T-cell (primary cell): ENCODE measurements around the gene RACK1. TPM values are rescaled to one million over a fixed set of nuclear protein-coding genes. Genes with fewer than 3 reads are reported as not detected.

Source experiments
- ATAC-seq, 4 experiments: fragments of 200-7000 bp in 3 of 4; fragments of 150-1000 bp in 1 of 4; cut with Tn5 transposase; replicated peaks in 1 of 4; 1 replicate in 3 of 4; 2 replicates in 1 of 4; pipeline ENCODE4 v1.10.0; 2021; ENCODE audit warnings: moderate library complexity in 3 of 4, mild to moderate bottlenecking in 2 of 4, moderate number of reproducible peaks in 1 of 4
- CTCF ChIA-PET, 2 donors: fragments of 300-600 bp; sonication (Branson Sonifier 250); formaldehyde crosslinking; loops; one replicate each; lab custom pipeline; 2022; ENCODE audit warnings: antibody characterized with exemption in 2 of 2; lab: Charles Lee
- POLR2A ChIA-PET, 2 donors: fragments of 300-600 bp; sonication (Branson Sonifier 250); formaldehyde crosslinking; loops; one replicate each; lab custom pipeline; 2022; ENCODE audit warnings: antibody characterized with exemption in 2 of 2; lab: Charles Lee
- DNase-seq, 35 experiments: peaks; one replicate each; pipeline versions ENCODE4 v3.0.0 to v3.0.0-alpha.2; 2013 to 2023
- H3K27ac ChIP-seq: one replicate; pipeline ENCODE4 v1.5.1; 2013; ENCODE audit warnings: low read length
- H3K27me3 ChIP-seq, 2 experiments: replicated peaks in 1 of 2; 1 replicate in 1 of 2; 2 replicates in 1 of 2; pipeline versions ENCODE4 v1.6.1 to v1.7.0; 2013; ENCODE audit warnings: low read length in 1 of 2, mixed read lengths in 1 of 2; ENCODE audit not compliant: control insufficient read depth in 2 of 2, insufficient read depth in 2 of 2; ENCODE audit errors: extremely low read depth in 1 of 2
- H3K36me3 ChIP-seq, 2 donors: 1 replicate in 1 of 2; 2 replicates in 1 of 2; pipeline versions ENCODE4 v1.6.1 to v1.7.0; 2013; ENCODE audit warnings: low read length in 1 of 2; ENCODE audit not compliant: control insufficient read depth in 2 of 2, insufficient read depth in 1 of 2; ENCODE audit errors: extremely low read depth in 1 of 2
- H3K4me1 ChIP-seq, 2 experiments: 1 replicate in 1 of 2; 2 replicates in 1 of 2; pipeline versions ENCODE4 v1.6.1 to v1.7.0; 2013; ENCODE audit warnings: low read length in 2 of 2, mixed read lengths in 1 of 2; ENCODE audit not compliant: insufficient read depth in 2 of 2, control insufficient read depth in 1 of 2; ENCODE audit errors: extremely low read depth in 1 of 2
- H3K4me3 ChIP-seq, 2 donors: 1 replicate in 1 of 2; 2 replicates in 1 of 2; pipeline versions ENCODE4 v1.5.1 to v1.7.0; 2013; ENCODE audit warnings: mild to moderate bottlenecking in 2 of 2, low read length in 1 of 2, moderate library complexity in 1 of 2; ENCODE audit not compliant: control insufficient read depth in 1 of 2; ENCODE audit errors: extremely low read depth in 1 of 2
- H3K9me3 ChIP-seq: 2 replicates; pipeline ENCODE4 v1.7.0; 2013
- H3K27ac Mint-ChIP-seq, 2 donors: one replicate each; pipeline ENCODE4 v1.8.0; 2020 to 2021; ENCODE audit warnings: mild to moderate bottlenecking in 2 of 2, mixed read lengths in 2 of 2
- H3K27me3 Mint-ChIP-seq, 2 donors: one replicate each; pipeline ENCODE4 v1.8.0; 2021 to 2022; ENCODE audit warnings: mixed read lengths in 2 of 2
- H3K36me3 Mint-ChIP-seq: one replicate; pipeline ENCODE4 v1.8.0; 2021; ENCODE audit warnings: mixed read lengths
- H3K4me1 Mint-ChIP-seq, 3 donors: one replicate each; pipeline ENCODE4 v1.8.0; 2020 to 2022; ENCODE audit warnings: mixed read lengths in 3 of 3, mild to moderate bottlenecking in 1 of 3
- H3K4me3 Mint-ChIP-seq, 3 donors: one replicate each; pipeline ENCODE4 v1.8.0; 2020 to 2022; ENCODE audit warnings: mild to moderate bottlenecking in 3 of 3, mixed read lengths in 3 of 3, moderate library complexity in 3 of 3
- H3K9me3 Mint-ChIP-seq, 3 donors: one replicate each; pipeline ENCODE4 v1.8.0; 2020 to 2022; ENCODE audit warnings: mixed read lengths in 3 of 3
- WGBS: methylation state at CpG from one replicate; pipeline ENCODE4 v1.1.5; 2013; ENCODE audit warnings: missing lambda C conversion rate; ENCODE audit not compliant: insufficient coverage; 5-methylcytosine and 5-hydroxymethylcytosine counted together
- total RNA-seq, 35 experiments: library from RNA in 6 of 35; stranded (reverse) in 6 of 35; fragments of 120-200 nt in 1 of 35; gene quantifications; one replicate each; pipeline versions ENCODE4 v1.2.1 to v1.2.4 and lab custom pipeline; 2013 to 2026

Gene RACK1
- total RNA-seq, 5 donors from 2014 or later (not counting 1 experiment from before 2014, with no cell fraction given), result 2,132 to 2,437 (median 2,230) TPM

GRCh38 chr5:181236471-181236870 is 7.2 kb downstream of the RACK1 start:
- H3K9me3 ChIP-seq, result no peaks in the 10 kb centered on the region
- Mint-ChIP-seq H3K27ac (no peak overlapping the region), H3K4me3 (no peak overlapping the region), H3K9me3 (peaks cover 0 to 2% (median 0%) of the 10 kb centered on the region in 3 donors), H3K27me3 (no peaks in the 10 kb centered on the region), H3K4me1 (peaks cover 17 to 31% (median 23%) of the 10 kb centered on the region in 3 donors), H3K36me3 (peaks cover 53% of the 10 kb centered on the region)
- peaks cover 23 to 98% of the 10 kb centered on the region in 2 donors for H3K36me3 ChIP-seq
- CTCF ChIA-PET, result no interaction called here
- no peak for DNase-seq
- H3K27ac ChIP-seq, result no peak overlapping the region
- H3K27me3 ChIP-seq, result no peaks in the 10 kb centered on the region
- WGBS, result no CpG with 5 or more reads among the region's 6 CpGs
- POLR2A ChIA-PET, result no interaction called here
- no peak for ATAC-seq
- H3K4me3 ChIP-seq, result no peak overlapping the region
- peaks cover 1 to 22% of the 10 kb centered on the region in 2 experiments for H3K4me1 ChIP-seq

DNA sequence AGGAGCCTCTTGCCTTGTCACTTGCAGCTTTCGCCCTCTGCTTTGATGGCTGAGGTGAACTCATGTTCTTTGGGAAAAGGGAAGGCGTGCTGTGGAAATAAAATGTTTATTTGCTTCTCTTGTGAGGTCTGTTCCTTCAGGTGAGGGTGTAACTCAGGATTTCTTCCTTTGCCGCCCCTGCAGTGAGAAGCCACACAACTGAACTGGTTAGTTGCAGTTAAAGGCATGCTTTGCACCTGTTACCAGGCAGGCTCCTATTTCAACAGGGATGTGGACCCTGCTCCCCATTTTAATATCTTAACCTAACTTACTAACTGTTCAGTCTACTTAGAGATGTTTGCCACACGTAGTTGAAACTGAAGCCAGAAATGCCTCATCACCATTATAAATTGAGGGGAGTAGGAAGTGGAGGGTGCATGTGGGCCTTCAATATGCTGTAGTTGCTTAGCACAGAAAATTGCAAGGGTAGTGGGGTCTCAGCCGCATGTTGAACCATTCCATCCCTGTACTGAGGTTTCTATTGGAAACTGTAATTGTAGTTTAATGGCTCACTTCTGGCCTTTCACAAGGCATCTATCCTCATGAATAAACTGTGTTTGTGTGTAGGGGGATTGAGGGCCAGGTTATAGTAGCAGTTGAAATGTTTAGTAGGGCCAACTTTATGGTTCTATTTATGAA is 7.9 kb downstream of the RACK1 start:
- Histone ChIP-seq H3K27me3 (no peaks in the 10 kb centered on the region), H3K9me3 (no peaks in the 10 kb centered on the region), H3K36me3 (peaks cover 22 to 98% of the 10 kb centered on the region in 2 donors), H3K4me3 (no peak overlapping the region), H3K4me1 (peaks cover 0 to 17% of the 10 kb centered on the region in 2 experiments), H3K27ac (no peak overlapping the region)
- ATAC-seq (no peak), DNase-seq (no peak)
- no peak overlapping the region for H3K27ac Mint-ChIP-seq
- no peak overlapping the region for H3K4me3 Mint-ChIP-seq
- H3K36me3 Mint-ChIP-seq, result peaks cover 52% of the 10 kb centered on the region
- peaks cover 11 to 25% (median 17%) of the 10 kb centered on the region in 3 donors for H3K4me1 Mint-ChIP-seq
- CTCF ChIA-PET, result interaction anchor here in 1 of 2 donors (1.5 kb wide), 1 partner anchor 28 kb away, joined by 3 read pairs; no protein-coding TSS in a partner anchor
- 100% methylated on average over 1 of the region's 5 CpGs for WGBS
- POLR2A ChIA-PET, result no interaction called here
- H3K9me3 Mint-ChIP-seq, result peaks cover 0 to 2% (median 0%) of the 10 kb centered on the region in 3 donors
- no peaks in the 10 kb centered on the region for H3K27me3 Mint-ChIP-seq

- Histone ChIP-seq H3K36me3 (peaks cover 23 to 97% of the 10 kb centered on the region in 2 donors), H3K27me3 (no peaks in the 10 kb centered on the region), H3K27ac (no peak overlapping the region), H3K9me3 (no peaks in the 10 kb centered on the region), H3K4me3 (no peak overlapping the region), H3K4me1 (peaks cover 0 to 15% of the 10 kb centered on the region in 2 experiments)
- no peak overlapping the region for H3K4me3 Mint-ChIP-seq
- no peaks in the 10 kb centered on the region for H3K27me3 Mint-ChIP-seq
- WGBS, result 85% methylated on average over 4 of the region's 5 CpGs
- ATAC-seq (no peak), DNase-seq (no peak)
- peaks cover 52% of the 10 kb centered on the region for H3K36me3 Mint-ChIP-seq
- peaks cover 0 to 2% (median 0%) of the 10 kb centered on the region in 3 donors for H3K9me3 Mint-ChIP-seq
- POLR2A ChIA-PET, result no interaction called here
- H3K27ac Mint-ChIP-seq, result peak overlapping the region in 1 of 2 donors; percentile 39
- CTCF ChIA-PET, result interaction anchor here in 1 of 2 donors (1.5 kb wide), 1 partner anchor 27 kb away, joined by 3 read pairs; no protein-coding TSS in a partner anchor
- H3K4me1 Mint-ChIP-seq, result peaks cover 11 to 23% (median 21%) of the 10 kb centered on the region in 3 donors
Measured at GRCh38 chr5:181235323-181235688, 8.4 kb downstream of the RACK1 start.

GRCh38 chr5:181234455-181235306 is 9.0 kb downstream of the RACK1 start:
- Mint-ChIP-seq H3K4me1 (peaks cover 15 to 27% (median 27%) of the 10 kb centered on the region in 3 donors), H3K27me3 (no peaks in the 10 kb centered on the region), H3K36me3 (peaks cover 56% of the 10 kb centered on the region), H3K27ac (peak overlapping the region in 1 of 2 donors; percentile 39), H3K4me3 (no peak overlapping the region), H3K9me3 (peaks cover 0 to 2% (median 0%) of the 10 kb centered on the region in 3 donors)
- POLR2A ChIA-PET, result interaction anchor here in 1 of 2 donors (0.5 kb wide), 1 partner anchor 11 kb away, joined by 8 read pairs; the partner anchor contains the start of gene TRIM41
- Histone ChIP-seq H3K36me3 (peaks cover 25 to 94% of the 10 kb centered on the region in 2 donors), H3K9me3 (no peaks in the 10 kb centered on the region), H3K27me3 (no peaks in the 10 kb centered on the region), H3K4me1 (peaks cover 0 to 17% of the 10 kb centered on the region in 2 experiments), H3K27ac (no peak overlapping the region), H3K4me3 (no peak overlapping the region)
- CTCF ChIA-PET, result interaction anchor here in 1 of 2 donors (1.5 kb wide), 1 partner anchor 27 kb away, joined by 3 read pairs; no protein-coding TSS in a partner anchor
- peak in 3 of 4 experiments; percentile 10 to 20 (median 15) for ATAC-seq
- no peak for DNase-seq
- WGBS, result 87% methylated on average over 16 of the region's 22 CpGs

- Mint-ChIP-seq H3K4me1 (peaks cover 18 to 29% (median 28%) of the 10 kb centered on the region in 3 donors), H3K9me3 (peaks cover 0 to 2% (median 0%) of the 10 kb centered on the region in 3 donors), H3K27ac (no peak overlapping the region), H3K36me3 (peaks cover 55% of the 10 kb centered on the region), H3K27me3 (no peaks in the 10 kb centered on the region), H3K4me3 (no peak overlapping the region)
- no peaks in the 10 kb centered on the region for H3K9me3 ChIP-seq
- peaks cover 3 to 20% of the 10 kb centered on the region in 2 experiments for H3K4me1 ChIP-seq
- H3K27me3 ChIP-seq, result no peaks in the 10 kb centered on the region
- no peak overlapping the region for H3K4me3 ChIP-seq
- WGBS, result 92% methylated on average over 10 of the region's 24 CpGs
- ChIA-PET POLR2A (interaction anchor here in 1 of 2 donors (0.5 kb wide), 1 partner anchor 11 kb away, joined by 8 read pairs; the partner anchor contains the start of gene TRIM41), CTCF (no interaction called here)
- peaks cover 31 to 94% of the 10 kb centered on the region in 2 donors for H3K36me3 ChIP-seq
- H3K27ac ChIP-seq, result no peak overlapping the region
- DNase-seq (no peak), ATAC-seq (peak in 1 of 4 experiments; percentile 7)
Measured at GRCh38 chr5:181233801-181234454, 9.8 kb downstream of the RACK1 start.
